Effector memory CD4-positive, alpha-beta T cell (primary cell): ENCODE data around the gene LOXL1.
"Not testable (repeated sequence)": the region's sequence is repeated elsewhere in the genome, so short reads cannot be mapped to it uniquely, and the experiment has no call there.

Experiments
- DNase-seq, 3 donors: peaks; one replicate each; pipeline ENCODE4 v3.0.0-alpha.2; 2020
- H3K27ac ChIP-seq: 2 replicates; pipeline ENCODE4 v1.7.0; 2013; ENCODE audit warnings: mild to moderate bottlenecking, low read length, moderate library complexity; ENCODE audit not compliant: insufficient read depth, poor library complexity, severe bottlenecking
- H3K27me3 ChIP-seq: replicated peaks from 2 replicates; pipeline ENCODE4 v1.7.0; 2013; ENCODE audit warnings: mild to moderate bottlenecking, low read length; ENCODE audit not compliant: insufficient read depth, control insufficient read depth, poor library complexity, severe bottlenecking
- H3K36me3 ChIP-seq: 2 replicates; pipeline ENCODE4 v1.7.0; 2013; ENCODE audit warnings: mild to moderate bottlenecking, low read length, moderate library complexity; ENCODE audit not compliant: control insufficient read depth, insufficient read depth
- H3K4me1 ChIP-seq: 2 replicates; pipeline ENCODE4 v1.7.0; 2013; ENCODE audit warnings: low read length, mild to moderate bottlenecking; ENCODE audit not compliant: control insufficient read depth, insufficient read depth, poor library complexity, severe bottlenecking
- H3K4me3 ChIP-seq: 2 replicates; pipeline ENCODE4 v1.7.0; 2013; ENCODE audit warnings: low read length, low read depth, mild to moderate bottlenecking; ENCODE audit not compliant: insufficient read depth, poor library complexity, severe bottlenecking
- H3K9me3 ChIP-seq: 2 replicates; pipeline ENCODE4 v1.7.0; 2013; ENCODE audit warnings: mild to moderate bottlenecking, low read length, moderate library complexity; ENCODE audit not compliant: control insufficient read depth

LOXL1 gene

DNA sequence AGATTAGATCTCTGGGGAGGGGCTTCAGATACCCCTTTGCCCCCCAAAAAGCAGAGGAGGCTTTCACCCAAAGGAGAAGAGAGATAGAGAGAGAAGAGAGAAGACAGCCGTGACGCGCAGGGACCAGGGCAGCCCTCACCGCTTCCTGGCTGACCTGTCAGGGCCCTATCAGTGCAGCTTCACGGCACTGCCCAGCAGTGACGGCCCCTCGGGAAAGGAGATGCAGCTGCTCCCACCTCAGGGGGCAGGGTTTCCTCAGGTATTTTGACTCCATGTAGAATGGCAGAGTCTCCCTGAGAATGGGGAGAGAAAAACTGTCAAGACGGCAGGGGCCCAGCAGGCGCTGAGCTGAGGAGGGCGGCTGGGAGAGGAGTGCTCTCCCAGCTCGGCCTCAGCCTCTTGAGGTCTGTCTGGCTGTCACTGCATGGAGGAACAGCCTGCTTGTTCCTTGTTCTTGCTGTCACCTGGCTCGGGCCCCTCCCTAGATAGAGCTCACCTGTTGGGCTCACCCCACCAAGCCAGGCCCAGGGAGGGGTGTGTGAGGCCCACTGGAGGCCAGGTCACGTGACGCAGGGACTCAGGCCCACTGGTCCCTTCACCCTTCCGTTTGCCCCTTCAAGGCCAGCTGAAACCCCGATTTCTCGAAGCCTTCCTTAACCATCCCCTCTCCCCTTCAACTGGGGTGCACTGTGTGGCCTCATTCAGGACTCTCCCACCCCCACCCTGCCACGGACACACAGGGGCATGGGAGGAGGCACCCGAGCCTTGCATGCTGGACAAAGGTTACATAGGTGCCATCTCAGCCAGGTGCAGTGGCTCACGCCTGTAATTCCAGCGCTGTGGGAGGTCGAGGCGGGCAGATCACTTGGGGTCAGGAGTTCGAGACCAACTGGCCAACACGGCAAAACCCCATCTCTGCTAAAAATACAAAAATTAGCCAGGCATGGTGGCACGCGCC lies 28.2 kb downstream of the LOXL1 start:
- Histone ChIP-seq H3K4me1 (peaks cover 9% of the 10 kb centered on the region), H3K9me3 (no peaks in the 10 kb centered on the region)
- no peak for DNase-seq

GRCh38 chr15:73955326-73955725 lies 29.1 kb downstream of the LOXL1 start:
- no peak for DNase-seq
- peaks cover 12% of the 10 kb centered on the region for H3K4me1 ChIP-seq

More for the DNA sequence above, 28.2 kb downstream of the LOXL1 start:
- Histone ChIP-seq H3K4me3 (no peak overlapping the region), H3K36me3 (no peaks in the 10 kb centered on the region), H3K27ac (no peak overlapping the region), H3K27me3 (no peaks in the 10 kb centered on the region)

GRCh38 chr15:73955861-73956742 lies 29.8 kb downstream of the LOXL1 start:
- H3K36me3 ChIP-seq: no peaks in the 10 kb centered on the region
- H3K4me3 ChIP-seq: no peak overlapping the region
- no peak overlapping the region for H3K27ac ChIP-seq
- H3K27me3 ChIP-seq: no peaks in the 10 kb centered on the region
- no peak for DNase-seq
- no peaks in the 10 kb centered on the region for H3K9me3 ChIP-seq
- peaks cover 12% of the 10 kb centered on the region for H3K4me1 ChIP-seq

More at GRCh38 chr15:73955326-73955725, 29.1 kb downstream of the LOXL1 start:
- Histone ChIP-seq H3K9me3 (no peaks in the 10 kb centered on the region), H3K36me3 (no peaks in the 10 kb centered on the region), H3K27me3 (no peaks in the 10 kb centered on the region), H3K27ac (no peak overlapping the region), H3K4me3 (no peak overlapping the region)

- Histone ChIP-seq H3K9me3 (no peaks in the 10 kb centered on the region), H3K27me3 (no peaks in the 10 kb centered on the region), H3K4me1 (peaks cover 12% of the 10 kb centered on the region), H3K4me3 (no peak overlapping the region), H3K36me3 (no peaks in the 10 kb centered on the region), H3K27ac (no peak overlapping the region)
- DNase-seq: no peak
These were observed 30.5 kb downstream of the LOXL1 start for GRCh38 chr15:73956743-73957135.

GRCh38 chr15:73957276-73957675 lies 31.0 kb downstream of the LOXL1 start:
- DNase-seq: no peak
- Histone ChIP-seq H3K27ac (no peak overlapping the region), H3K9me3 (no peaks in the 10 kb centered on the region), H3K36me3 (no peaks in the 10 kb centered on the region), H3K27me3 (no peaks in the 10 kb centered on the region), H3K4me1 (peaks cover 12% of the 10 kb centered on the region), H3K4me3 (no peak overlapping the region)

- Histone ChIP-seq H3K27me3 (no peaks in the 10 kb centered on the region), H3K36me3 (no peaks in the 10 kb centered on the region), H3K27ac (no peak overlapping the region), H3K4me3 (no peak overlapping the region), H3K4me1 (peaks cover 12% of the 10 kb centered on the region), H3K9me3 (no peaks in the 10 kb centered on the region)
- DNase-seq: no peak
These were observed 31.5 kb downstream of the LOXL1 start for GRCh38 chr15:73957785-73958184.

DNA sequence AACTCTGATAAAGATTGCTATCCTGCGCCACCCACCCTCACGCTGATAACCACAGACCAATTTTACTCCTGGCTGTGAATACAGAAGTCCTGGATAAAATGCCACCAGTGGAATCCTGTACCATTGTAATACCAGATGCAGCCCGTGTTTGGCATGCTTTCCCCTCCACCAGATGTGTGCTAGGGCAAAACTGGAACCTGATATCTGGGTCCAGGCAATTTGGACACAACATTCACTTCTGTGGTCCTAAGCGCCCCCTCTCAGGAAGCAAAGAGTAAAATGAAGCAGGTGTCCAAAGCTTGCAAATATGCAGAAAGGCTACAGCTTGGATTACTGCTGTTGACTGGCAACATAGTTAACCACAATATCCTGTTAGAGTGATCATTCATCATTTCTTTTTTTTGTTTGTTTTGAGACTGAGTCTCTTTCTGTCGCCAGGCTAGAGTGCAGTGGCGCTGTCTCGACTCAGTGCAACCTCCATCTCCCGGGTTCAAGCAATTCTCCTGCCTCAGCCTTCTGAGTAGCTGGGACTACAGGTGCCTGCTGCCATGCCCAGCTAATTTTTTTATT lies 32.8 kb downstream of the LOXL1 start:
- Histone ChIP-seq H3K27me3 (no peaks in the 10 kb centered on the region), H3K4me3 (no peak overlapping the region), H3K9me3 (no peaks in the 10 kb centered on the region), H3K27ac (peak overlapping the region; percentile 43), H3K4me1 (peaks cover 12% of the 10 kb centered on the region), H3K36me3 (no peaks in the 10 kb centered on the region)
- DNase-seq: no peak

DNA sequence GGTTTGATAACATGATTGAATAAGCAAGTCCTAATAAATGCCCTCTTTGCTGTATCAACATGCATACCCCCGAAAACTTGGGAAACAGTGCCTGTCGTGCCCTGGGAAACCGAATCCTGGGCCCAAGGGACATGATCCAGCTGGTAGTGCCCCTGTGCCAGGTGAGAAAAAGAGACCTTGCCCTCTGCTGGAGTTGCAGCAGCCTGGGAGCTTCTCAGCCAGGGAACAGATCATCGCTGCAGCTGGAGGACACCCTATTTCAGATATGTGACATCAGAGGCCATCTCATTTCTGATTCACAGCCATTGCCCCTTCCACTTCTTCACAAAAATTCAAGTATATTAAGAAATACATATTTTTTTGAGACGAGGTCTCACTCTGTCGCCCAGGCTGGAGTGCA lies 33.5 kb downstream of the LOXL1 start:
- no peak for DNase-seq

GRCh38 chr15:73960472-73961070 lies 34.3 kb downstream of the LOXL1 start:
- H3K4me3 ChIP-seq, H3K27ac ChIP-seq, H3K9me3 ChIP-seq, DNase-seq, H3K27me3 ChIP-seq, H3K36me3 ChIP-seq: not testable (repeated sequence)
- peaks cover 20% of the 10 kb centered on the region for H3K4me1 ChIP-seq

More for the DNA sequence above, 33.5 kb downstream of the LOXL1 start:
- Histone ChIP-seq H3K4me3 (no peak overlapping the region), H3K27ac (no peak overlapping the region), H3K27me3 (no peaks in the 10 kb centered on the region), H3K4me1 (peaks cover 12% of the 10 kb centered on the region), H3K9me3 (no peaks in the 10 kb centered on the region), H3K36me3 (no peaks in the 10 kb centered on the region)
